BLaER1 (cell line): ENCODE measurements around the gene CLEC7A.

Experiments used
- H3K27ac ChIP-seq: shearing (Covaris generic); formaldehyde crosslinking; 2 replicates; pipeline ENCODE4 v1.8.1; 2022
- H3K27me3 ChIP-seq: shearing (Covaris generic); formaldehyde crosslinking; 2 replicates; pipeline ENCODE4 v1.8.1; 2022
- H3K36me3 ChIP-seq: shearing (Covaris generic); formaldehyde crosslinking; 2 replicates; pipeline ENCODE4 v1.8.1; 2022
- H3K4me1 ChIP-seq: shearing (Covaris generic); formaldehyde crosslinking; 2 replicates; pipeline ENCODE4 v1.8.1; 2022
- H3K4me2 ChIP-seq: shearing (Covaris generic); formaldehyde crosslinking; 2 replicates; pipeline ENCODE4 v1.8.1; 2022
- H3K4me3 ChIP-seq: shearing (Covaris generic); formaldehyde crosslinking; 2 replicates; pipeline ENCODE4 v1.8.1; 2022
- H3K9ac ChIP-seq: shearing (Covaris generic); formaldehyde crosslinking; 2 replicates; pipeline ENCODE4 v1.8.1; 2022
- H3K9me3 ChIP-seq: shearing (Covaris generic); formaldehyde crosslinking; 2 replicates; pipeline ENCODE4 v1.8.1; 2022
- H4K20me1 ChIP-seq: shearing (Covaris generic); formaldehyde crosslinking; 2 replicates; pipeline ENCODE4 v1.8.1; 2022
- Cebpa-rat ChIP-seq: shearing (Covaris generic); IDR thresholded peaks from 2 replicates; pipeline ENCODE4 v1.8.1; 2022

CLEC7A gene

GRCh38 chr12:10119066-10119465 is 10.9 kb downstream of the CLEC7A start:
- H3K9ac ChIP-seq, result no peak overlapping the region
- no peaks in the 10 kb centered on the region for H3K4me1 ChIP-seq
- H3K9me3 ChIP-seq, result no peaks in the 10 kb centered on the region
- no peaks in the 10 kb centered on the region for H3K36me3 ChIP-seq
- TF ChIP-seq Cebpa-rat, result no peak
- no peaks in the 10 kb centered on the region for H4K20me1 ChIP-seq
- H3K27me3 ChIP-seq, result no peaks in the 10 kb centered on the region
- H3K4me2 ChIP-seq, result no peak overlapping the region
- no peak overlapping the region for H3K4me3 ChIP-seq
- H3K27ac ChIP-seq, result no peak overlapping the region

DNA sequence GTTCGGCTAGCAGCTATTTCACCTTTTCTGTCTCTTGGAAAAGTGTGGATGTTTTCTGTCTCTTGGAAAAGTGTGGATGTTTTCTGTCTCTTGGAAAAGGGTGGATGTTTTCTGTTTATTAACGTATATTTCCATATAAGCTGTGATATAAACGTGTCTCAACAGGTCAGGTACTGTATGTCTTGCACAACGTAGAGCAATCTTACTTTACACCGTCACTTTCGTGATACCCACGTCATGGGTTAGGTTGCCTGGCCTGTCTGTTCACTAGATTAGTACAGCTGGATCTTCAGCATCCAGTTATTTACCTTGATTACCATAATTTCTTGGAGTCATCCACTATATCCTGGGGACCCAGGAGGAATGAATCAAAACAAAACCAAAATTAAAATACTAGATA is 14.1 kb downstream of the CLEC7A start:
- no peaks in the 10 kb centered on the region for H3K36me3 ChIP-seq
- no peak overlapping the region for H3K4me2 ChIP-seq

DNA sequence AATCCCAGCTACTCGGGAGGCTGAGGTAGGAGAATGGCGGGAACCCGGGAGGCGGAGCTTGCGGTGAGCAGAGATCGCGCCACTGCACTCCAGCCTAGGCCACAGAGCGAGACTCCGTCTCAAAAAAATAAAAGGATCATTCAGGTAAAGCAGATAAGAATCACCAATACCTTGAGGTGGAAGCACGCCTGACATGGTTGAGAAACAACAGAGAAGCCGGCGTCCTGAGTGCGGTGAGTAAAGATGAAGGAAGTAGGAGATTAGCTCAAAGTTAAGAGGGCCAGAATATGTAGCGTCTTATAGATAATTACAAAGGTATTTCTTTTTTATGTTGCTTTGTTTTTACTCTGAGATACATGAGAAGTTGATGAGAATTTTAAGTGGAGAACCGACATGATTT is 14.7 kb downstream of the CLEC7A start:
- no peak overlapping the region for H3K9ac ChIP-seq

More for the DNA sequence above, 14.1 kb downstream of the CLEC7A start:
- H4K20me1 ChIP-seq, result no peaks in the 10 kb centered on the region
- no peaks in the 10 kb centered on the region for H3K27me3 ChIP-seq
- H3K27ac ChIP-seq, result no peak overlapping the region
- no peak overlapping the region for H3K9ac ChIP-seq
- H3K9me3 ChIP-seq, result peaks cover 12% of the 10 kb centered on the region
- no peak overlapping the region for H3K4me3 ChIP-seq
- no peaks in the 10 kb centered on the region for H3K4me1 ChIP-seq
- no peak for TF ChIP-seq Cebpa-rat

DNA sequence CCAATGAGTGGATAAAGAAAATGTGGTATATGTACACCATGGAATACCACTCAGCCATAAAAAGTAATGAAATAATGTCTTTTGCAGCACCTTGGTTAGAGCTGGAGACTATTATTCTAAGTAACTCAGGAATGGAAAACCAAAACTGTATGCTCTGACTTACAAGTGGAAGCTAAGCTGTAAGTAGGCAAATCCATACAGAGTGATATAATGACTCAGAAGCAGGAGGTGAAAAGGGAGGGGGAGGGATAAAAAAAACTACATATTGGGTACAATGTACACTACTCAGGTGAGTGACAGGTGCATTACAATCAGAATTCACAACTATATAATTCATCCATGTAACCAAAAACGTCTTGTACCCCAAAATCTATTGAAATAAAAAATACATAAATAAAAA is 16.1 kb downstream of the CLEC7A start:
- Histone ChIP-seq H3K9ac (no peak overlapping the region), H3K27me3 (no peaks in the 10 kb centered on the region), H3K4me1 (no peaks in the 10 kb centered on the region), H3K27ac (no peak overlapping the region), H3K9me3 (peaks cover 14% of the 10 kb centered on the region), H4K20me1 (no peaks in the 10 kb centered on the region), H3K4me3 (no peak overlapping the region), H3K4me2 (no peak overlapping the region), H3K36me3 (no peaks in the 10 kb centered on the region)
- no peak for TF ChIP-seq Cebpa-rat

More for the DNA sequence above, 14.7 kb downstream of the CLEC7A start:
- Histone ChIP-seq H3K4me1 (no peaks in the 10 kb centered on the region), H3K27me3 (no peaks in the 10 kb centered on the region), H3K36me3 (no peaks in the 10 kb centered on the region), H3K4me2 (no peak overlapping the region), H3K4me3 (no peak overlapping the region), H4K20me1 (no peaks in the 10 kb centered on the region), H3K27ac (no peak overlapping the region), H3K9me3 (peaks cover 14% of the 10 kb centered on the region)
- no peak for TF ChIP-seq Cebpa-rat

GRCh38 chr12:10113075-10113474 is 16.9 kb downstream of the CLEC7A start:
- Histone ChIP-seq H3K27me3 (no peaks in the 10 kb centered on the region), H3K4me3 (no peak overlapping the region), H4K20me1 (no peaks in the 10 kb centered on the region), H3K27ac (no peak overlapping the region), H3K4me1 (no peaks in the 10 kb centered on the region), H3K9me3 (peaks cover 14% of the 10 kb centered on the region), H3K4me2 (no peak overlapping the region), H3K9ac (no peak overlapping the region), H3K36me3 (no peaks in the 10 kb centered on the region)
- no peak for TF ChIP-seq Cebpa-rat

- no peak overlapping the region for H3K9ac ChIP-seq
- no peak overlapping the region for H3K4me2 ChIP-seq
- TF ChIP-seq Cebpa-rat, result no peak
- peaks cover 14% of the 10 kb centered on the region for H3K9me3 ChIP-seq
- H4K20me1 ChIP-seq, result no peaks in the 10 kb centered on the region
- no peaks in the 10 kb centered on the region for H3K36me3 ChIP-seq
- H3K4me3 ChIP-seq, result no peak overlapping the region
- H3K4me1 ChIP-seq, result no peaks in the 10 kb centered on the region
- H3K27ac ChIP-seq, result no peak overlapping the region
- H3K27me3 ChIP-seq, result no peaks in the 10 kb centered on the region
Measured at GRCh38 chr12:10111451-10111850, 18.5 kb downstream of the CLEC7A start.

GRCh38 chr12:10110256-10110844 is 19.6 kb downstream of the CLEC7A start:
- Histone ChIP-seq H3K4me1 (no peaks in the 10 kb centered on the region), H3K9ac (no peak overlapping the region), H4K20me1 (no peaks in the 10 kb centered on the region), H3K9me3 (peaks cover 14% of the 10 kb centered on the region), H3K27me3 (no peaks in the 10 kb centered on the region), H3K4me2 (no peak overlapping the region), H3K27ac (no peak overlapping the region), H3K4me3 (no peak overlapping the region), H3K36me3 (no peaks in the 10 kb centered on the region)
- no peak for TF ChIP-seq Cebpa-rat

- H3K27ac ChIP-seq, result no peak overlapping the region
- H3K9ac ChIP-seq, result no peak overlapping the region
- no peaks in the 10 kb centered on the region for H3K36me3 ChIP-seq
- peaks cover 10% of the 10 kb centered on the region; the same call in 1 of the 2 replicates for H3K9me3 ChIP-seq
- H4K20me1 ChIP-seq, result no peaks in the 10 kb centered on the region
- TF ChIP-seq Cebpa-rat, result no peak
- no peaks in the 10 kb centered on the region for H3K27me3 ChIP-seq
- H3K4me3 ChIP-seq, result no peak overlapping the region
- H3K4me2 ChIP-seq, result no peak overlapping the region
- no peaks in the 10 kb centered on the region for H3K4me1 ChIP-seq
Measured at GRCh38 chr12:10102322-10102721, 27.7 kb downstream of the CLEC7A start.

DNA sequence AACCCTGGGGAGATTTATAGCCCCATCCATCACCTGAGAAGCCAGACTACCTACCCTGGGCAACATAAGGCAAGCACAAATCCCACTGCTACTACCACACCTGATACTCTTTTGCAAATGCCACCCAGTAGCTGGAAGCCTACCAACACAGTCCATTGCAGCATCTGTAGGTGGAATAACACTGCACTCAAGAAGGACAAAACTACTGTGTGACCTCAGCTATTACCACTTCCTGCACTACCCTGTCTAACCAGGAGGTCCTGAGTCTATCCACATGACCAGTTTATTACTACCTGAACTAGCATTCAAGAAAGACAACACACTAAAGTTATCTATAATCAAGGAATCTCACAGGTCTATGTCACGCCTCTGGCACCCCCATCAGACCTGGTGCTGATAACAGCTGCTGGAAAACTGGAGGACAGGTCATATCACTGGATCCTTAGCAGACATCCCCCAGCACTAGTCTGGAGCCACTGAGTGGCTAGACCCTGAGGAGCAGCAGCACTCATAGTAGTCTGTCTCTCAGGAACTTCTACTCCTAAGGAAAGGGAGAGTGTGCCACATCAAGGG is 28.3 kb downstream of the CLEC7A start:
- no peak for TF ChIP-seq Cebpa-rat
- Histone ChIP-seq H4K20me1 (no peaks in the 10 kb centered on the region), H3K9ac (no peak overlapping the region), H3K4me1 (no peaks in the 10 kb centered on the region), H3K9me3 (peaks cover 10% of the 10 kb centered on the region; the same call in 1 of the 2 replicates), H3K27ac (no peak overlapping the region), H3K27me3 (no peaks in the 10 kb centered on the region), H3K4me2 (no peak overlapping the region), H3K4me3 (no peak overlapping the region), H3K36me3 (no peaks in the 10 kb centered on the region)

DNA sequence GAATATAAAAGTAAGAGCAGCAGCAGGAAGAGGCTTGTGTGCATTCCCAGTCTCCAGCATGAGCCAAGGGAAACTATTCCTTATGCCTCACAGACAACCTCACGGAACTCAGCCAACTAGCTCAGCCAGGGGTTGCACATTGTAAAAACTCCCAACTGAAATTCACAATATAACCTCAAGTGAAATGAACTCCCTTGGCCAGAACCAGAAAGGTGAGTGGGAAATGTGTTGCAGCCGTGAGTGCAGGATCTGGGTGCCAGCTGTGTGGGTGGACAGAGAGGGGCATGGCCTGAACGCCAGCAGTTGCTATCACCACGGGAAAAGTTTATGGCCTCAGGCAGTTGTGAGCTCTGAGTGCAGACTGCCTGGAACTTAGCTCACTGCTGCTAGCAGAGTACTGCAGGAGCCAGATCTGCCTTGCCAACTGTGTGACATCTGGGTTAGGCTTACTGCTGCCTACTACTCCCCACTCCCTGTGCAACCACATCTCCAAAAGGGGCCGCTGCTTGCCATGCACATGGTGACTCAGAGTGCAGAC is 28.9 kb downstream of the CLEC7A start:
- Histone ChIP-seq H3K36me3 (no peaks in the 10 kb centered on the region), H3K4me1 (no peaks in the 10 kb centered on the region), H4K20me1 (no peaks in the 10 kb centered on the region), H3K27me3 (no peaks in the 10 kb centered on the region), H3K4me2 (no peak overlapping the region), H3K4me3 (no peak overlapping the region), H3K9ac (no peak overlapping the region), H3K9me3 (peaks cover 10% of the 10 kb centered on the region; the same call in 1 of the 2 replicates), H3K27ac (no peak overlapping the region)
- no peak for TF ChIP-seq Cebpa-rat
